Neural cell (in vitro differentiated cells): Measurements from ENCODE around the gene MUC2. TPM values are rescaled to one million over a fixed set of nuclear protein-coding genes. Genes with fewer than 3 reads are reported as not detected.

ENCODE experiments used
- H2AFZ ChIP-seq: fragments of 200-600, 300-800 bp; sonication (generic), shearing (Covaris generic); 2 replicates; pipeline ENCODE4 v1.6.0; 2014; ENCODE audit warnings: low read depth, mild to moderate bottlenecking, antibody characterized with exemption, low read length, moderate library complexity
- H3F3A ChIP-seq: fragments of 200-600 bp; shearing (Covaris generic); 2 replicates; pipeline ENCODE4 v1.6.1; 2016; ENCODE audit warnings: mild to moderate bottlenecking, moderate library complexity, mixed read lengths, antibody characterized with exemption, low read length; ENCODE audit not compliant: insufficient read depth, poor library complexity, severe bottlenecking
- H3K27ac ChIP-seq: fragments of 200-600, 300-800 bp; sonication (generic), shearing (Covaris generic); 2 replicates; pipeline ENCODE4 v1.5.1; 2014; ENCODE audit warnings: mild to moderate bottlenecking, low read length, moderate library complexity
- H3K27me3 ChIP-seq: fragments of 300-800, 200-600 bp; sonication (generic), shearing (Covaris generic); 2 replicates; pipeline ENCODE4 v1.6.0; 2014; ENCODE audit warnings: mild to moderate bottlenecking, low read depth, low read length, moderate library complexity; ENCODE audit not compliant: insufficient read depth
- H3K36me3 ChIP-seq: fragments of 300-800, 200-600 bp; sonication (generic), shearing (Covaris generic); 2 replicates; pipeline ENCODE4 v1.5.1; 2014; ENCODE audit warnings: mild to moderate bottlenecking, antibody characterized with exemption, low read length, moderate library complexity; ENCODE audit not compliant: insufficient read depth
- H3K4me2 ChIP-seq: fragments of 300-800, 200-600 bp; sonication (generic), shearing (Covaris generic); 2 replicates; pipeline ENCODE4 v1.6.0; 2014; ENCODE audit warnings: mild to moderate bottlenecking, low read length
- H3K4me3 ChIP-seq: fragments of 300-800, 200-600 bp; sonication (generic), shearing (Covaris generic); 2 replicates; pipeline ENCODE4 v1.5.1; 2014; ENCODE audit warnings: mild to moderate bottlenecking, low read length, moderate library complexity
- H3K79me2 ChIP-seq: fragments of 200-600 bp; shearing (Covaris generic); replicated peaks from 2 replicates; pipeline ENCODE4 v1.6.0; 2014; ENCODE audit warnings: mild to moderate bottlenecking, low read length, moderate library complexity; ENCODE audit not compliant: insufficient read depth
- H3K9ac ChIP-seq: fragments of 300-800, 200-600 bp; sonication (generic), shearing (Covaris generic); 2 replicates; pipeline ENCODE4 v1.6.1; 2016; ENCODE audit warnings: mild to moderate bottlenecking, low read length, mixed read lengths
- H3K9me2 ChIP-seq: fragments of 200-600 bp; shearing (Covaris generic); 2 replicates; pipeline ENCODE4 v1.6.1; 2016; ENCODE audit warnings: mild to moderate bottlenecking, low read length, mixed read lengths; ENCODE audit not compliant: insufficient read depth
- H3K9me3 ChIP-seq: fragments of 200-600, 300-800 bp; sonication (generic), shearing (Covaris generic); 2 replicates; pipeline ENCODE4 v1.6.1; 2016; ENCODE audit warnings: mild to moderate bottlenecking, mixed run types, low read length, moderate library complexity, mixed read lengths
- H4K20me1 ChIP-seq: fragments of 200-600 bp; shearing (Covaris generic); 2 replicates; pipeline ENCODE4 v1.6.1; 2016; ENCODE audit warnings: mild to moderate bottlenecking, mixed run types; ENCODE audit not compliant: insufficient read depth
- EP300 ChIP-seq: fragments of 450-650 bp; conservative IDR thresholded peaks from 2 replicates; pipeline ENCODE4 v1.6.1; 2014; ENCODE audit warnings: antibody characterized with exemption, mild to moderate bottlenecking, moderate library complexity; ENCODE audit not compliant: poor library complexity, severe bottlenecking
- EZH2 ChIP-seq: fragments of 200-600, 300-800 bp; shearing (Covaris generic), sonication (generic); IDR thresholded peaks from 2 replicates; pipeline ENCODE4 v1.6.1; 2014; ENCODE audit warnings: antibody characterized with exemption, low read length, borderline replicate concordance, mild to moderate bottlenecking; ENCODE audit not compliant: insufficient read depth, poor library complexity, severe bottlenecking
- MXI1 ChIP-seq: fragments of 450-650 bp; conservative IDR thresholded peaks from 2 replicates; pipeline ENCODE4 v1.6.1; 2014; ENCODE audit warnings: antibody characterized with exemption, mild to moderate bottlenecking; ENCODE audit not compliant: poor library complexity, severe bottlenecking
- POLR2AphosphoS5 ChIP-seq: IDR thresholded peaks from 2 replicates; pipeline ENCODE4 v1.6.1; 2012
- RAD21 ChIP-seq: fragments of 450-650 bp; conservative IDR thresholded peaks from 2 replicates; pipeline ENCODE4 v1.6.1; 2014; ENCODE audit warnings: antibody characterized with exemption, mild to moderate bottlenecking, moderate library complexity
- SMC3 ChIP-seq: fragments of 450-650 bp; conservative IDR thresholded peaks from 2 replicates; pipeline ENCODE4 v1.6.1; 2014; ENCODE audit warnings: antibody characterized with exemption, mild to moderate bottlenecking, moderate library complexity; ENCODE audit not compliant: poor library complexity
- TAF1 ChIP-seq: IDR thresholded peaks from 2 replicates; pipeline ENCODE4 v1.6.1; 2012; ENCODE audit warnings: low read depth
- polyA plus RNA-seq: library from polyadenylated mRNA; depleted of rRNA; stranded (reverse); fragments of >200 nt; gene quantifications from 2 replicates; pipeline ENCODE4 v1.2.3, GENCODE V29; 2014
- TF ChIP-seq, protein P1 (sequence below): fragments of 450-650 bp; IDR thresholded peaks from 2 replicates; pipeline ENCODE4 v1.5.1; 2014; ENCODE audit warnings: antibody characterized with exemption, mild to moderate bottlenecking, moderate library complexity; ENCODE audit not compliant: poor library complexity, severe bottlenecking
- TF ChIP-seq, protein P2 (sequence below): IDR thresholded peaks from 2 replicates; pipeline ENCODE4 v1.6.1; 2012; ENCODE audit warnings: borderline replicate concordance

Gene MUC2
- polyA plus RNA-seq, 1 donor from 2014 or later = not detected

DNA sequence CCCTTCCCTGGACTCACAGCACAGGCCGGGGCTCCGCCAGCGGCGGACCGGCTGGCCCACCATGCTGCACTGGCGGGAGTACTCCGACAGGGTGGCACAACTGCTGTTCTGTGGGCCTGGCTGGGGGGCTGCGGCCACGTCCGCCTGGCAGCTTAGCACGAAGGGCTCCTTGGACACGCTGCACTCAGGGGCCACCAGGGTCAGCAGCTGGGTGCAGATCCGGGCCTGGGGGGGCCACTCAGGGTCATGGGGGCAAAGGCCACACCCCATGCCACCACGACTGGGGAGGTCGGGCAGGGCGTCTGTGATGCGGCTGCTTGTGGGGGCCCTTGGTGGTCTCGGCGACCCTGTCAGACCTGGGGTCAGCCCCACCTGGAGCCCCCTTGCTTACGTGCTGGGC, 44.1 kb upstream of the MUC2 start:
- Histone ChIP-seq H3K9me2 (no peaks in the 10 kb centered on the region), H3K79me2 (no peaks in the 10 kb centered on the region), H3K9ac (no peak overlapping the region), H3F3A (no peaks in the 10 kb centered on the region), H4K20me1 (no peaks in the 10 kb centered on the region), H3K36me3 (no peaks in the 10 kb centered on the region), H3K9me3 (no peaks in the 10 kb centered on the region), H3K27ac (no peak overlapping the region), H3K4me2 (no peak overlapping the region), H3K27me3 (no peaks in the 10 kb centered on the region), H2AFZ (no peak overlapping the region), H3K4me3 (no peak overlapping the region)
- TF ChIP-seq POLR2AphosphoS5 (no peak), MXI1 (no peak), TAF1 (no peak), SMC3 (no peak), EZH2 (no peak), RAD21 (no peak)
- TF ChIP-seq, protein P1, sequence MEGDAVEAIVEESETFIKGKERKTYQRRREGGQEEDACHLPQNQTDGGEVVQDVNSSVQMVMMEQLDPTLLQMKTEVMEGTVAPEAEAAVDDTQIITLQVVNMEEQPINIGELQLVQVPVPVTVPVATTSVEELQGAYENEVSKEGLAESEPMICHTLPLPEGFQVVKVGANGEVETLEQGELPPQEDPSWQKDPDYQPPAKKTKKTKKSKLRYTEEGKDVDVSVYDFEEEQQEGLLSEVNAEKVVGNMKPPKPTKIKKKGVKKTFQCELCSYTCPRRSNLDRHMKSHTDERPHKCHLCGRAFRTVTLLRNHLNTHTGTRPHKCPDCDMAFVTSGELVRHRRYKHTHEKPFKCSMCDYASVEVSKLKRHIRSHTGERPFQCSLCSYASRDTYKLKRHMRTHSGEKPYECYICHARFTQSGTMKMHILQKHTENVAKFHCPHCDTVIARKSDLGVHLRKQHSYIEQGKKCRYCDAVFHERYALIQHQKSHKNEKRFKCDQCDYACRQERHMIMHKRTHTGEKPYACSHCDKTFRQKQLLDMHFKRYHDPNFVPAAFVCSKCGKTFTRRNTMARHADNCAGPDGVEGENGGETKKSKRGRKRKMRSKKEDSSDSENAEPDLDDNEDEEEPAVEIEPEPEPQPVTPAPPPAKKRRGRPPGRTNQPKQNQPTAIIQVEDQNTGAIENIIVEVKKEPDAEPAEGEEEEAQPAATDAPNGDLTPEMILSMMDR = no peak

DNA sequence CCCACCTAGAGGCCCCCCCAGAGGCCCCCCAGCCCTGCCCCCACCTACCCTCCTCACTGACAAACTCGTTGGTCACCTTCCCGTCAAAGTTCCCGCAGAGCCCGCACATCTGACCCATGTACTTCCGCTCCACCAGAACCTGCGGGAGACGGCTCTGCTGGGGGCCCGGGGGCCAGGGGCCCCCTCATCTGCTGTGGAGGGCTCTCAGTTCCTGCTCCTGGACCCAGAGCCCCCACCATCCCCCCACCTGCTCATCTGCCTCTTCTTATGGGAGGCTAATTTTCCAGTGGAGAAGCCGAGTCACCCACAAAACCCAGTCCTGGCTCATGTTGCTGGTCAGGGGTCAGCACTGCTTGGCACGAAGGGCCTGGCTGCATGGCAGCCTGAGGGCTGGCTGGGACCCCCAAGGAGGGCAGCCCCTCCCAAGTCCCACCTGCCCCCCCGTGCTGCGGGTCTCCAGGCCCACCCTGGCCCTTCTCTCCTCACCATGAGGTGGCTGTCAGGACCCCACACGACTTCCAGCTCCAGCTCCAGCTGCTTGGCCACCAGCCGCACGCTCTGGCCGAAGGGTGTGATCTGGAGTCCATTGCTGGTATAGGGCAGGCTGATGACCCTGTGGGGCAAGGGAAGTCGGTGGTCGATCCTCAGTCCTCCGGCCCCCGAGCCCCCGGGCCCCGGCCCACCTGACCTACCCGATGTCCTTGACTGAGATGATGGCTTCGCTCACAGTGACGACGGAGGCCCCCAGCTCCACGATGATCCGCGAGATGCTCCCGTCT, 43.4 kb upstream of the MUC2 start:
- no peaks in the 10 kb centered on the region for H3K36me3 ChIP-seq
- no peak overlapping the region for H3K4me2 ChIP-seq
- no peaks in the 10 kb centered on the region for H3K79me2 ChIP-seq
- H3F3A ChIP-seq = no peaks in the 10 kb centered on the region
- TF ChIP-seq EP300 (no peak), POLR2AphosphoS5 (no peak), TAF1 (no peak), SMC3 (no peak), MXI1 (no peak), EZH2 (no peak), RAD21 (no peak)
- TF ChIP-seq, protein P2, sequence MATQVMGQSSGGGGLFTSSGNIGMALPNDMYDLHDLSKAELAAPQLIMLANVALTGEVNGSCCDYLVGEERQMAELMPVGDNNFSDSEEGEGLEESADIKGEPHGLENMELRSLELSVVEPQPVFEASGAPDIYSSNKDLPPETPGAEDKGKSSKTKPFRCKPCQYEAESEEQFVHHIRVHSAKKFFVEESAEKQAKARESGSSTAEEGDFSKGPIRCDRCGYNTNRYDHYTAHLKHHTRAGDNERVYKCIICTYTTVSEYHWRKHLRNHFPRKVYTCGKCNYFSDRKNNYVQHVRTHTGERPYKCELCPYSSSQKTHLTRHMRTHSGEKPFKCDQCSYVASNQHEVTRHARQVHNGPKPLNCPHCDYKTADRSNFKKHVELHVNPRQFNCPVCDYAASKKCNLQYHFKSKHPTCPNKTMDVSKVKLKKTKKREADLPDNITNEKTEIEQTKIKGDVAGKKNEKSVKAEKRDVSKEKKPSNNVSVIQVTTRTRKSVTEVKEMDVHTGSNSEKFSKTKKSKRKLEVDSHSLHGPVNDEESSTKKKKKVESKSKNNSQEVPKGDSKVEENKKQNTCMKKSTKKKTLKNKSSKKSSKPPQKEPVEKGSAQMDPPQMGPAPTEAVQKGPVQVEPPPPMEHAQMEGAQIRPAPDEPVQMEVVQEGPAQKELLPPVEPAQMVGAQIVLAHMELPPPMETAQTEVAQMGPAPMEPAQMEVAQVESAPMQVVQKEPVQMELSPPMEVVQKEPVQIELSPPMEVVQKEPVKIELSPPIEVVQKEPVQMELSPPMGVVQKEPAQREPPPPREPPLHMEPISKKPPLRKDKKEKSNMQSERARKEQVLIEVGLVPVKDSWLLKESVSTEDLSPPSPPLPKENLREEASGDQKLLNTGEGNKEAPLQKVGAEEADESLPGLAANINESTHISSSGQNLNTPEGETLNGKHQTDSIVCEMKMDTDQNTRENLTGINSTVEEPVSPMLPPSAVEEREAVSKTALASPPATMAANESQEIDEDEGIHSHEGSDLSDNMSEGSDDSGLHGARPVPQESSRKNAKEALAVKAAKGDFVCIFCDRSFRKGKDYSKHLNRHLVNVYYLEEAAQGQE = no peak
- TF ChIP-seq, protein P1 = no peak
- H3K27ac ChIP-seq = no peak overlapping the region
- H2AFZ ChIP-seq = no peak overlapping the region
- H4K20me1 ChIP-seq = no peaks in the 10 kb centered on the region
- no peaks in the 10 kb centered on the region for H3K27me3 ChIP-seq
- H3K9me3 ChIP-seq = no peaks in the 10 kb centered on the region
- H3K9ac ChIP-seq = no peak overlapping the region
- H3K4me3 ChIP-seq = no peak overlapping the region
- no peaks in the 10 kb centered on the region for H3K9me2 ChIP-seq
